Brain microvascular endothelial cell (primary cell): ENCODE data around the gene NLRP3.

Source experiments
- DNase-seq: peaks from one replicate; pipeline ENCODE4 v3.0.0-alpha.2; 2020
- H3K27ac ChIP-seq: fragments of 250-450 bp; sonication (Bioruptor Pico); 2 replicates; pipeline ENCODE4 v1.5.1; 2020; ENCODE audit warnings: mild to moderate bottlenecking, moderate library complexity
- H3K27me3 ChIP-seq: fragments of 250-450 bp; sonication (Bioruptor Pico); replicated peaks from 2 replicates; pipeline ENCODE4 v1.5.1; 2020; ENCODE audit warnings: mild to moderate bottlenecking
- H3K36me3 ChIP-seq: fragments of 250-450 bp; sonication (Bioruptor Pico); replicated peaks from 2 replicates; pipeline ENCODE4 v1.5.1; 2020; ENCODE audit warnings: mild to moderate bottlenecking
- H3K4me3 ChIP-seq: 2 replicates; pipeline ENCODE4 v1.5.1; 2011; ENCODE audit warnings: low read depth, mild to moderate bottlenecking, control low read depth, low read length, moderate library complexity
- CTCF ChIP-seq: IDR thresholded peaks from 2 replicates; pipeline ENCODE4 v1.5.1; 2011; ENCODE audit warnings: low read depth, mild to moderate bottlenecking, moderate library complexity, low read length, control low read depth, inconsistent platforms; ENCODE audit errors: missing control alignments
- in situ Hi-C: cut with HindIII; loops from 2 replicates; pipeline ENCODE4 v1.10.0; 2017; ENCODE audit warnings: low sequenced_read_pairs, low pct_ligation_motif_present

The NLRP3 gene

GRCh38 chr1:247453997-247454396, 38.0 kb downstream of the NLRP3 start:
- in situ Hi-C loops, result no loop called here
- H3K27me3 ChIP-seq, result no peaks in the 10 kb centered on the region
- H3K27ac ChIP-seq, result no peak overlapping the region
- H3K36me3 ChIP-seq, result no peaks in the 10 kb centered on the region
- no peak for DNase-seq
- no peak for TF ChIP-seq CTCF
- no peak overlapping the region for H3K4me3 ChIP-seq

- Histone ChIP-seq H3K27me3 (no peaks in the 10 kb centered on the region), H3K4me3 (no peak overlapping the region), H3K27ac (no peak overlapping the region), H3K36me3 (no peaks in the 10 kb centered on the region)
- in situ Hi-C loops, result no loop called here
- TF ChIP-seq CTCF, result no peak
- no peak for DNase-seq
These were observed 40.0 kb downstream of the NLRP3 start for GRCh38 chr1:247456021-247456420.

- no peak for TF ChIP-seq CTCF
- H3K36me3 ChIP-seq, result no peaks in the 10 kb centered on the region
- in situ Hi-C loops, result no loop called here
- no peak overlapping the region for H3K27ac ChIP-seq
- no peak overlapping the region for H3K4me3 ChIP-seq
- no peaks in the 10 kb centered on the region for H3K27me3 ChIP-seq
- no peak for DNase-seq
These were observed 41.1 kb downstream of the NLRP3 start for GRCh38 chr1:247456914-247457639.

- no peaks in the 10 kb centered on the region for H3K27me3 ChIP-seq
- no peak for TF ChIP-seq CTCF
- DNase-seq, result no peak
- H3K36me3 ChIP-seq, result no peaks in the 10 kb centered on the region
- H3K4me3 ChIP-seq, result no peak overlapping the region
- no peak overlapping the region for H3K27ac ChIP-seq
- in situ Hi-C loops, result no loop called here
These were observed 43.5 kb downstream of the NLRP3 start for GRCh38 chr1:247459507-247459906.

- Histone ChIP-seq H3K27ac (no peak overlapping the region), H3K4me3 (no peak overlapping the region), H3K36me3 (no peaks in the 10 kb centered on the region), H3K27me3 (no peaks in the 10 kb centered on the region)
- no peak for TF ChIP-seq CTCF
- in situ Hi-C loops, result no loop called here
- no peak for DNase-seq
These were observed 49.8 kb downstream of the NLRP3 start for GRCh38 chr1:247465796-247466195.

- TF ChIP-seq CTCF, result no peak
- no peaks in the 10 kb centered on the region for H3K27me3 ChIP-seq
- H3K4me3 ChIP-seq, result no peak overlapping the region
- H3K36me3 ChIP-seq, result no peaks in the 10 kb centered on the region
- no peak for DNase-seq
- in situ Hi-C loops, result no loop called here
- H3K27ac ChIP-seq, result no peak overlapping the region
These were observed 51.2 kb downstream of the NLRP3 start for GRCh38 chr1:247467129-247467528.
